HEK293 (cell line): ENCODE measurements around the gene TPRN.

Experiments
- BCL11A ChIP-seq: fragments of 450-650 bp; formaldehyde crosslinking; IDR thresholded peaks from 2 replicates; pipeline ENCODE4 v1.5.1; 2016; ENCODE audit warnings: low read depth, missing biosample characterization, missing genetic modification characterization
- BCL6B ChIP-seq: fragments of 450-650 bp; formaldehyde crosslinking; IDR thresholded peaks from 2 replicates; pipeline ENCODE4 v1.5.1; 2017; ENCODE audit warnings: missing biosample characterization, missing genetic modification characterization
- FEZF1 ChIP-seq: fragments of 450-650 bp; formaldehyde crosslinking; IDR thresholded peaks from 2 replicates; pipeline ENCODE4 v1.5.1; 2016; ENCODE audit warnings: missing biosample characterization, missing genetic modification characterization
- GLIS2 ChIP-seq: fragments of 450-650 bp; formaldehyde crosslinking; IDR thresholded peaks from 2 replicates; pipeline ENCODE4 v1.5.1; 2016; ENCODE audit warnings: missing biosample characterization, missing genetic modification characterization
- HOXA7 ChIP-seq: sonication (generic); formaldehyde crosslinking; IDR thresholded peaks from 2 replicates; pipeline ENCODE4 v1.8.1; 2022; ENCODE audit warnings: missing genetic modification reagents, borderline replicate concordance
- HOXC10 ChIP-seq: sonication (generic); formaldehyde crosslinking; IDR thresholded peaks from 2 replicates; pipeline ENCODE4 v1.8.1; 2023; ENCODE audit warnings: mild to moderate bottlenecking, missing genetic modification reagents
- IKZF3 ChIP-seq: fragments of 450-650 bp; IDR thresholded peaks from 2 replicates; pipeline ENCODE4 v1.5.0; 2018; ENCODE audit warnings: missing biosample characterization, mild to moderate bottlenecking, missing genetic modification characterization, moderate library complexity
- KLF16 ChIP-seq: fragments of 450-650 bp; formaldehyde crosslinking; IDR thresholded peaks from 2 replicates; pipeline ENCODE4 v1.5.1; 2017; ENCODE audit warnings: missing biosample characterization, missing genetic modification characterization
- OSR2 ChIP-seq: fragments of 450-650 bp; formaldehyde crosslinking; IDR thresholded peaks from 2 replicates; pipeline ENCODE4 v1.5.1; 2016; ENCODE audit warnings: missing biosample characterization, missing genetic modification characterization
- PBX3 ChIP-seq: sonication (generic); formaldehyde crosslinking; IDR thresholded peaks from 2 replicates; pipeline ENCODE4 v1.8.1; 2022; ENCODE audit warnings: mild to moderate bottlenecking, moderate library complexity, missing genetic modification reagents
- RBAK ChIP-seq: fragments of 450-650 bp; formaldehyde crosslinking; IDR thresholded peaks from 2 replicates; pipeline ENCODE4 v1.5.1; 2016; ENCODE audit warnings: missing biosample characterization, missing genetic modification characterization
- SCRT2 ChIP-seq: fragments of 450-650 bp; formaldehyde crosslinking; IDR thresholded peaks from 2 replicates; pipeline ENCODE4 v1.5.1; 2016; ENCODE audit warnings: missing biosample characterization, missing genetic modification characterization
- SP2 ChIP-seq: fragments of 450-650 bp; formaldehyde crosslinking; IDR thresholded peaks from 2 replicates; pipeline ENCODE4 v1.5.1; 2016; ENCODE audit warnings: missing biosample characterization, missing genetic modification characterization
- SP3 ChIP-seq: fragments of 450-650 bp; formaldehyde crosslinking; IDR thresholded peaks from 2 replicates; pipeline ENCODE4 v1.5.1; 2016; ENCODE audit warnings: missing biosample characterization, missing genetic modification characterization
- WT1 ChIP-seq: fragments of 450-650 bp; formaldehyde crosslinking; IDR thresholded peaks from 2 replicates; pipeline ENCODE4 v1.5.1; 2016; ENCODE audit warnings: missing biosample characterization, missing genetic modification characterization
- ZBTB11 ChIP-seq: fragments of 450-650 bp; formaldehyde crosslinking; conservative IDR thresholded peaks from 2 replicates; pipeline ENCODE4 v1.5.1; 2016; ENCODE audit warnings: low read depth, missing biosample characterization, missing genetic modification characterization
- ZNF146 ChIP-seq: fragments of 450-650 bp; formaldehyde crosslinking; IDR thresholded peaks from 2 replicates; pipeline ENCODE4 v1.5.1; 2016; ENCODE audit warnings: missing biosample characterization, missing genetic modification characterization
- ZNF155 ChIP-seq: fragments of 450-650 bp; formaldehyde crosslinking; IDR thresholded peaks from 2 replicates; pipeline ENCODE4 v1.5.1; 2016; ENCODE audit warnings: missing biosample characterization, missing genetic modification characterization
- ZNF157 ChIP-seq: fragments of 450-650 bp; formaldehyde crosslinking; IDR thresholded peaks from 2 replicates; pipeline ENCODE4 v1.5.1; 2016; ENCODE audit warnings: missing biosample characterization, missing genetic modification characterization
- ZNF169 ChIP-seq: fragments of 450-650 bp; formaldehyde crosslinking; IDR thresholded peaks from 2 replicates; pipeline ENCODE4 v1.5.1; 2016; ENCODE audit warnings: missing biosample characterization, missing genetic modification characterization
- ZNF174 ChIP-seq: fragments of 450-650 bp; formaldehyde crosslinking; IDR thresholded peaks from 2 replicates; pipeline ENCODE4 v1.5.0; 2017; ENCODE audit warnings: missing biosample characterization, mild to moderate bottlenecking, missing genetic modification characterization
- ZNF354C ChIP-seq: fragments of 450-650 bp; formaldehyde crosslinking; IDR thresholded peaks from 2 replicates; pipeline ENCODE4 v1.5.1; 2016; ENCODE audit warnings: missing biosample characterization, missing genetic modification characterization, low read depth, borderline replicate concordance
- ZNF488 ChIP-seq: fragments of 450-650 bp; formaldehyde crosslinking; IDR thresholded peaks from 2 replicates; pipeline ENCODE4 v1.5.1; 2016; ENCODE audit warnings: missing biosample characterization, missing genetic modification characterization
- ZNF513 ChIP-seq: fragments of 450-650 bp; IDR thresholded peaks from 2 replicates; pipeline ENCODE4 v1.5.1; 2018; ENCODE audit warnings: missing biosample characterization, missing genetic modification characterization
- ZNF514 ChIP-seq: fragments of 450-650 bp; formaldehyde crosslinking; IDR thresholded peaks from 2 replicates; pipeline ENCODE4 v1.5.1; 2016; ENCODE audit warnings: missing biosample characterization, missing genetic modification characterization
- ZNF530 ChIP-seq: fragments of 450-650 bp; formaldehyde crosslinking; IDR thresholded peaks from 2 replicates; pipeline ENCODE4 v1.5.1; 2016; ENCODE audit warnings: low read depth, missing biosample characterization, missing genetic modification characterization
- ZNF626 ChIP-seq: fragments of 450-650 bp; sonication (Bioruptor Pico); formaldehyde crosslinking; IDR thresholded peaks from 2 replicates; pipeline ENCODE4 v1.5.1; 2018; ENCODE audit warnings: missing biosample characterization, missing genetic modification characterization, inconsistent platforms
- ZNF654 ChIP-seq: fragments of 450-650 bp; formaldehyde crosslinking; IDR thresholded peaks from 2 replicates; pipeline ENCODE4 v1.5.1; 2016; ENCODE audit warnings: low read depth, missing biosample characterization, missing genetic modification characterization
- ZNF664 ChIP-seq: fragments of 450-650 bp; formaldehyde crosslinking; IDR thresholded peaks from 2 replicates; pipeline ENCODE4 v1.5.1; 2016; ENCODE audit warnings: missing biosample characterization, missing genetic modification characterization
- ZSCAN30 ChIP-seq: fragments of 450-650 bp; IDR thresholded peaks from 2 replicates; pipeline ENCODE4 v1.5.1; 2018; ENCODE audit warnings: missing biosample characterization, mild to moderate bottlenecking, missing genetic modification characterization, moderate library complexity
- ZSCAN4 ChIP-seq: fragments of 450-650 bp; formaldehyde crosslinking; IDR thresholded peaks from 2 replicates; pipeline ENCODE4 v1.5.1; 2017; ENCODE audit warnings: missing biosample characterization, missing genetic modification characterization

The TPRN gene

GRCh38 chr9:137200311-137201204 is at the start of gene TPRN (continued):
- no peak for TF ChIP-seq ZSCAN30 (tag by site-specific recombination)
- no peak for TF ChIP-seq FEZF1 (tag by site-specific recombination)
- TF ChIP-seq ZNF664, result no peak
- peak; percentile 91 for TF ChIP-seq PBX3 (CRISPR knock-in tag)
- TF ChIP-seq BCL6B (tag by site-specific recombination), result no peak
- no peak for TF ChIP-seq ZNF654 (tag by site-specific recombination)
- no peak for TF ChIP-seq ZNF514
- TF ChIP-seq RBAK, result no peak
- no peak for TF ChIP-seq ZNF530 (tag by site-specific recombination)
- TF ChIP-seq OSR2, result no peak
- peak; percentile 100 for TF ChIP-seq SP2 (tag by site-specific recombination)
- TF ChIP-seq ZSCAN4 (tag by site-specific recombination), result no peak
- no peak for TF ChIP-seq ZNF354C (tag by site-specific recombination)
- no peak for TF ChIP-seq HOXA7 (CRISPR knock-in tag)
- TF ChIP-seq IKZF3, result no peak
- TF ChIP-seq ZNF157 (tag by site-specific recombination), result no peak
- no peak for TF ChIP-seq ZNF174 (tag by site-specific recombination)
- TF ChIP-seq ZNF155, result no peak
- TF ChIP-seq HOXC10 (CRISPR knock-in tag), result 0 out of 2 replicates have a peak, but pooled peaks have one; percentile 66
- no peak for TF ChIP-seq WT1 (tag by site-specific recombination)
- TF ChIP-seq ZNF146 (tag by site-specific recombination), result no peak
- TF ChIP-seq ZNF626, result no peak
- peak; percentile 74; the same call in 1 of the 2 replicates for TF ChIP-seq KLF16 (tag by site-specific recombination)
- TF ChIP-seq SP3 (tag by site-specific recombination), result peak; percentile 97
- TF ChIP-seq ZNF513 (tag by site-specific recombination), result peak; percentile 26; the same call in 1 of the 2 replicates
- no peak for TF ChIP-seq SCRT2 (tag by site-specific recombination)
- peak; percentile 79 for TF ChIP-seq ZBTB11
- TF ChIP-seq ZNF169 (tag by site-specific recombination), result no peak
- peak; percentile 85 for TF ChIP-seq BCL11A (tag by site-specific recombination)
- TF ChIP-seq GLIS2 (tag by site-specific recombination), result peak; percentile 100
- TF ChIP-seq ZNF488 (tag by site-specific recombination), result no peak
